ENCODE data around the gene NEU1. TPM values are rescaled to one million over a fixed set of nuclear protein-coding genes. Genes with fewer than 3 reads are reported as not detected.

Gene NEU1
- total RNA-seq, 1 experiment from 2014 or later, result 36.2 TPM

DNA sequence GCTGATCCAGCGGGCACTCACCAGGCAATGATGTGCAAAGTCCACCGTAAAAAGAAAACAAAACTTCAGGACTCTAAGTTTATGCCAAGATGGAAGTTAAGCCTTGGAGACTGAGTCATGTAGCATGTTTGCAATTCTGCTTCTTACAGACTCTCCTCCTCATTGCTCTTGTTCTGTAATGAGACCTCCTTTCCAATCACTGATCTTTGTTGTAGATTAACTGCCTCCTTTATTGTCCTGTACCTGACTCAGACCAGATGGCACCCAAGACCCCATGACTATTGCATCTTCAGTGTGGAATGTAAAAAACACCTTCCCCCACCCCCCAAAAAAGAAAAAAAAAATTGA lies 11.2 kb downstream of the NEU1 start:
- Histone ChIP-seq H4K91ac (ENCODE audit: insufficient read length, low read depth, low read length) (no peak overlapping the region), H3T11ph (ENCODE audit: low read length) (no peak overlapping the region), H2BK5ac (ENCODE audit: insufficient read length, low read length) (no peak overlapping the region), H2BK15ac (ENCODE audit: low read depth, low read length) (no peak overlapping the region), H3K79me2 (ENCODE audit: insufficient read depth, low read length) (no peaks in the 10 kb centered on the region), H4K20me1 (ENCODE audit: control insufficient read depth, insufficient read depth, insufficient read length) (no peaks in the 10 kb centered on the region), H2AFZ (ENCODE audit: low read length) (no peak overlapping the region), H3K9ac (ENCODE audit: extremely low read depth, insufficient read length, low read length) (no peak overlapping the region), H3K27me3 (ENCODE audit: insufficient read depth, low read length) (no peaks in the 10 kb centered on the region), H3K18ac (ENCODE audit: insufficient read length, low read depth, low read length) (no peak overlapping the region), H3K4me1 (ENCODE audit: insufficient read depth, low read length) (no peaks in the 10 kb centered on the region), H3K56ac (ENCODE audit: insufficient read length, low read depth, low read length) (no peak overlapping the region), H3K4me2 (ENCODE audit: insufficient read depth, insufficient read length, low read length) (no peak overlapping the region), H2AK5ac (ENCODE audit: insufficient read length, low read length) (no peak overlapping the region), H2BK120ac (ENCODE audit: low read depth, low read length, poor library complexity, severe bottlenecking) (no peak overlapping the region), H3K27ac (ENCODE audit: insufficient read length, low read depth, low read length) (no peak overlapping the region), H3K79me1 (ENCODE audit: insufficient read depth, low read depth, low read length, poor library complexity, severe bottlenecking) (no peaks in the 10 kb centered on the region), H3K23ac (ENCODE audit: insufficient read length, low read depth, low read length) (no peak overlapping the region), H3K14ac (ENCODE audit: insufficient read depth, low read length) (no peak overlapping the region), H4K5ac (ENCODE audit: insufficient read length, low read depth, low read length) (no peak overlapping the region), H2BK12ac (ENCODE audit: insufficient read length, low read depth, low read length) (no peak overlapping the region), H3K9me3 (ENCODE audit: control insufficient read depth, low read depth, low read length) (no peaks in the 10 kb centered on the region), H4K8ac (replicated peaks; ENCODE audit: insufficient read length, low read depth, low read length) (no peak overlapping the region), H3K23me2 (ENCODE audit: insufficient read length, low read depth, low read length, poor library complexity, severe bottlenecking) (no peaks in the 10 kb centered on the region), H3K4ac (ENCODE audit: low read depth, low read length) (no peak overlapping the region), H2BK20ac (ENCODE audit: low read depth, low read length, poor library complexity, severe bottlenecking) (no peak overlapping the region)
- no peak overlapping the region for H3K4me3 Mint-ChIP-seq
- H3K4me1 Mint-ChIP-seq, result 0 out of 4 replicates have a peak, but pooled peaks cover 0 to 2% of the 10 kb centered on the region in 2 experiments
- peaks cover 11 to 12% of the 10 kb centered on the region in 2 experiments for H3K9me3 Mint-ChIP-seq
- TF ChIP-seq, protein P1, sequence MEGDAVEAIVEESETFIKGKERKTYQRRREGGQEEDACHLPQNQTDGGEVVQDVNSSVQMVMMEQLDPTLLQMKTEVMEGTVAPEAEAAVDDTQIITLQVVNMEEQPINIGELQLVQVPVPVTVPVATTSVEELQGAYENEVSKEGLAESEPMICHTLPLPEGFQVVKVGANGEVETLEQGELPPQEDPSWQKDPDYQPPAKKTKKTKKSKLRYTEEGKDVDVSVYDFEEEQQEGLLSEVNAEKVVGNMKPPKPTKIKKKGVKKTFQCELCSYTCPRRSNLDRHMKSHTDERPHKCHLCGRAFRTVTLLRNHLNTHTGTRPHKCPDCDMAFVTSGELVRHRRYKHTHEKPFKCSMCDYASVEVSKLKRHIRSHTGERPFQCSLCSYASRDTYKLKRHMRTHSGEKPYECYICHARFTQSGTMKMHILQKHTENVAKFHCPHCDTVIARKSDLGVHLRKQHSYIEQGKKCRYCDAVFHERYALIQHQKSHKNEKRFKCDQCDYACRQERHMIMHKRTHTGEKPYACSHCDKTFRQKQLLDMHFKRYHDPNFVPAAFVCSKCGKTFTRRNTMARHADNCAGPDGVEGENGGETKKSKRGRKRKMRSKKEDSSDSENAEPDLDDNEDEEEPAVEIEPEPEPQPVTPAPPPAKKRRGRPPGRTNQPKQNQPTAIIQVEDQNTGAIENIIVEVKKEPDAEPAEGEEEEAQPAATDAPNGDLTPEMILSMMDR (conservative IDR thresholded peaks at IDR 0.05), result no peak
- H3K36me3 Mint-ChIP-seq (ENCODE audit: insufficient read depth in 1 of 3, low read depth in 3 of 3), result peaks cover 11 to 12% (median 12%) of the 10 kb centered on the region in 3 experiments; a peak in 6 of 7 replicates
- H3K27ac Mint-ChIP-seq, result no peak overlapping the region; a peak in 1 of 7 replicates
- H3K27me3 Mint-ChIP-seq (ENCODE audit: low read depth), result no peaks in the 10 kb centered on the region
- WGBS (ENCODE audit: extremely low coverage, insufficient read length, low lambda C conversion rate), result no CpG with 5 or more reads among the region's 2 CpGs
- DNase-seq, result no peak
